VCaP (cell line): ENCODE data around the gene BICC1.

ENCODE experiments used
- H3K27ac ChIP-seq: fragments of 450-650 bp; 2 replicates; pipeline ENCODE4 v1.5.1; 2017
- TF ChIP-seq, protein P1 (sequence below): fragments of 450-650 bp; conservative IDR thresholded peaks from 2 replicates; pipeline ENCODE4 v1.5.1; 2017; ENCODE audit warnings: mild to moderate bottlenecking, moderate library complexity

The BICC1 gene

GRCh38 chr10:58555930-58556311 is 43.2 kb downstream of the BICC1 start:
- H3K27ac ChIP-seq = no peak overlapping the region
- TF ChIP-seq, protein P1, sequence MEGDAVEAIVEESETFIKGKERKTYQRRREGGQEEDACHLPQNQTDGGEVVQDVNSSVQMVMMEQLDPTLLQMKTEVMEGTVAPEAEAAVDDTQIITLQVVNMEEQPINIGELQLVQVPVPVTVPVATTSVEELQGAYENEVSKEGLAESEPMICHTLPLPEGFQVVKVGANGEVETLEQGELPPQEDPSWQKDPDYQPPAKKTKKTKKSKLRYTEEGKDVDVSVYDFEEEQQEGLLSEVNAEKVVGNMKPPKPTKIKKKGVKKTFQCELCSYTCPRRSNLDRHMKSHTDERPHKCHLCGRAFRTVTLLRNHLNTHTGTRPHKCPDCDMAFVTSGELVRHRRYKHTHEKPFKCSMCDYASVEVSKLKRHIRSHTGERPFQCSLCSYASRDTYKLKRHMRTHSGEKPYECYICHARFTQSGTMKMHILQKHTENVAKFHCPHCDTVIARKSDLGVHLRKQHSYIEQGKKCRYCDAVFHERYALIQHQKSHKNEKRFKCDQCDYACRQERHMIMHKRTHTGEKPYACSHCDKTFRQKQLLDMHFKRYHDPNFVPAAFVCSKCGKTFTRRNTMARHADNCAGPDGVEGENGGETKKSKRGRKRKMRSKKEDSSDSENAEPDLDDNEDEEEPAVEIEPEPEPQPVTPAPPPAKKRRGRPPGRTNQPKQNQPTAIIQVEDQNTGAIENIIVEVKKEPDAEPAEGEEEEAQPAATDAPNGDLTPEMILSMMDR = no peak

- TF ChIP-seq, protein P1 = no peak
These were observed 44.0 kb downstream of the BICC1 start for GRCh38 chr10:58556516-58557165.

GRCh38 chr10:58557714-58558113 is 45.0 kb downstream of the BICC1 start:
- H3K27ac ChIP-seq = no peak overlapping the region
- TF ChIP-seq, protein P1 = no peak

More at GRCh38 chr10:58556516-58557165, 44.0 kb downstream of the BICC1 start:
- no peak overlapping the region for H3K27ac ChIP-seq

- H3K27ac ChIP-seq = no peak overlapping the region
- TF ChIP-seq, protein P1 = no peak
These were observed 47.4 kb downstream of the BICC1 start for GRCh38 chr10:58560068-58560467.

DNA sequence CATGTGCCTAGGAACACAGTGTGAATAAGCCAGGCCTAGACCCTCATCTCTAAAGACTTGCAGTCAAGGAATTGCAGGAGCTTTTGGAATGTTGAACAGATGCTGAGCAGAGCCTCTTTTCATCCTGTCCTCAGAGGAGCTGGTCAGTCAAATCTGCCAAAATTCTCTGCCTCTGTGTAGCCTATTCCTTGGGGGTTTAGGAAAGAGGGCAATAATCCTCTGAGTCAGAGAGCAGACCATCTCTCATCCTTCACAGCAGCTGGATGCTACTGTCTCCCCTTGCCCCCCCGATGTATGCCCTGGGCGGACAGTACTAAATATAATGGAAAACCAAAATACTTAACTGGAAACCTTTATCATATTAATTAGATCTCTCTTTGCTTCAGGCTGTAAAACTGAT is 52.6 kb downstream of the BICC1 start:
- TF ChIP-seq, protein P1 = no peak
- no peak overlapping the region for H3K27ac ChIP-seq

DNA sequence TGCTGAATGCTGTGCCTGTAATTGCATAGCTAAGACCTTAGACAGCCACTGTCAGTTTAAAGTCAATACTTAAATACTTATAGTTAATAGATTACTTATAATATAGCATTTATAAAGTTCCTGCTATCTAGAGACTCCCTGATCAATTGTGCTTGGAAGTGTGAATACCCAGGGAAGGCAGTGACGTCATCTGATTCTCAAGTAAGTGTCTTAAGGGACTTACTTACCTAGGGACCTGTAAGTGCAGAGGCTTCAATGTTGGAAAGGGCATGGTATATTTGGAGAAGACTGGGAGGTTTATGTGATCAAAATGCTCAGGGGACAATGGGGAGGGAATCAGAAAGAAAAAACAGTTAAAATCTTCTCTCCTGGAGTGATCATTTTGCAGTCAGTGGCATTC is 55.0 kb downstream of the BICC1 start:
- no peak overlapping the region for H3K27ac ChIP-seq
- TF ChIP-seq, protein P1 = no peak

- no peak overlapping the region for H3K27ac ChIP-seq
These were observed 55.8 kb downstream of the BICC1 start for GRCh38 chr10:58568428-58568935.

More at GRCh38 chr10:58568428-58568935, 55.8 kb downstream of the BICC1 start:
- TF ChIP-seq, protein P1 = no peak
